HCT116 (cell line): ENCODE results near the gene STRN3. TPM values are rescaled to one million over a fixed set of nuclear protein-coding genes. Genes with fewer than 3 reads are reported as not detected.
"Not testable (repeated sequence)": the region's sequence is repeated elsewhere in the genome, so short reads cannot be mapped to it uniquely, and the experiment has no call there.

Source experiments
- ATAC-seq: fragments of 200-7000 bp; cut with Tn5 transposase; 2 replicates; pipeline ENCODE4 v1.9.1; 2020; ENCODE audit warnings: mild to moderate bottlenecking, moderate library complexity
- BruUV-seq: library from RNA; stranded (reverse); fragments of 400-500 nt; replicated peaks from 2 replicates; lab custom pipeline; 2021; lab: Mats Ljungman, UMichigan
- CTCF ChIA-PET: fragments of 300-600 bp; sonication (Branson Sonifier 250); formaldehyde crosslinking; loops from one replicate; lab custom pipeline; 2021; ENCODE audit warnings: antibody characterized with exemption; lab: Charles Lee
- POLR2A ChIA-PET: fragments of 300-600, 350-600 bp; sonication (Branson Sonifier 250); formaldehyde crosslinking; loops from one replicate; lab custom pipeline; 2021; ENCODE audit warnings: antibody characterized with exemption; lab: Charles Lee
- RAD21 ChIA-PET, 2 experiments: fragments of 300-600 bp; sonication (Branson Sonifier 250); formaldehyde crosslinking; loops; one replicate each; lab custom pipeline; 2023; ENCODE audit warnings: low total read pairs in 2 of 2; ENCODE audit not compliant: uncharacterized antibody in 2 of 2, unreplicated experiment in 2 of 2, low non-redundant PET in 1 of 2; lab: Charles Lee
- DNase-seq: peaks from one replicate; pipeline ENCODE4 v3.0.0-alpha.2; 2010; ENCODE audit warnings: low read depth, low spot score
- H2AFZ ChIP-seq: fragments of 200-600 bp; shearing (Covaris generic), sonication (generic); 2 replicates; pipeline ENCODE4 v1.6.1; 2017; ENCODE audit warnings: low read depth, mixed run types, mixed read lengths, antibody characterized with exemption, low read length; ENCODE audit not compliant: poor library complexity, severe bottlenecking
- H3K27ac ChIP-seq: 2 replicates; pipeline ENCODE4 v1.5.1; 2012; ENCODE audit warnings: low read depth, low read length
- H3K27me3 ChIP-seq: fragments of 200-600 bp; sonication (generic); 2 replicates; pipeline ENCODE4 v1.6.1; 2016; ENCODE audit warnings: mixed run types, low read length, mixed read lengths; ENCODE audit not compliant: insufficient read depth
- H3K36me3 ChIP-seq, 2 experiments: fragments of 200-500 bp in 1 of 2; fragments of 200-600 bp in 1 of 2; sonication (Bioruptor generic) in 1 of 2; sonication (generic) in 1 of 2; 2 replicates each; pipeline versions ENCODE4 v1.5.1 to v1.6.1; 2014 to 2016; ENCODE audit warnings: low read length in 2 of 2, inconsistent platforms in 1 of 2, mixed read lengths in 1 of 2, mixed run types in 1 of 2; ENCODE audit not compliant: insufficient read depth in 2 of 2, control insufficient read depth in 1 of 2
- H3K4me1 ChIP-seq, 2 experiments: fragments of 200-600 bp in 1 of 2; sonication (generic) in 1 of 2; 2 replicates each; pipeline versions ENCODE4 v1.5.1 to v1.6.1; 2012 to 2017; ENCODE audit warnings: low read length in 2 of 2, inconsistent platforms in 1 of 2, mild to moderate bottlenecking in 1 of 2, mixed read lengths in 1 of 2, mixed run types in 1 of 2, moderate library complexity in 1 of 2; ENCODE audit not compliant: insufficient read depth in 2 of 2, control insufficient read depth in 1 of 2
- H3K4me2 ChIP-seq: fragments of 200-600 bp; sonication (generic); 2 replicates; pipeline ENCODE4 v1.6.1; 2017; ENCODE audit warnings: mixed run types, low read length, mixed read lengths
- H3K4me3 ChIP-seq, 2 experiments: fragments of 200-600 bp in 1 of 2; sonication (generic) in 1 of 2; replicated peaks in 1 of 2; 2 replicates each; pipeline ENCODE4 v1.5.1; 2011 to 2016; ENCODE audit warnings: low read length in 2 of 2, control low read depth in 1 of 2, low read depth in 1 of 2, mild to moderate bottlenecking in 1 of 2, mixed read lengths in 1 of 2, mixed run types in 1 of 2
- H3K79me2 ChIP-seq: fragments of 200-600 bp; sonication (generic); 2 replicates; pipeline ENCODE4 v1.6.1; 2017; ENCODE audit warnings: mild to moderate bottlenecking, mixed run types, low read length, moderate library complexity, mixed read lengths; ENCODE audit not compliant: insufficient read depth
- H3K9ac ChIP-seq: fragments of 200-600 bp; sonication (generic); 2 replicates; pipeline ENCODE4 v1.6.1; 2016; ENCODE audit warnings: low read length, mixed read lengths
- H3K9me2 ChIP-seq: fragments of 200-600 bp; sonication (generic), shearing (Covaris generic); 2 replicates; pipeline ENCODE4 v1.6.1; 2017; ENCODE audit warnings: mixed run types, mild to moderate bottlenecking, moderate library complexity; ENCODE audit not compliant: insufficient read depth
- H3K9me3 ChIP-seq, 2 experiments: fragments of 200-500 bp in 1 of 2; fragments of 200-600 bp in 1 of 2; sonication (Bioruptor generic) in 1 of 2; sonication (generic) in 1 of 2; 2 replicates each; pipeline ENCODE4 v1.6.1; 2014 to 2017; ENCODE audit warnings: low read length in 2 of 2, mixed read lengths in 2 of 2, inconsistent platforms in 1 of 2, low read depth in 1 of 2, mild to moderate bottlenecking in 1 of 2, mixed run types in 1 of 2, moderate library complexity in 1 of 2; ENCODE audit not compliant: control insufficient read depth in 1 of 2, insufficient read depth in 1 of 2
- H4K20me1 ChIP-seq: fragments of 200-600 bp; sonication (generic), shearing (Covaris generic); 2 replicates; pipeline ENCODE4 v1.6.1; 2017; ENCODE audit warnings: mixed run types, mild to moderate bottlenecking, moderate library complexity; ENCODE audit not compliant: insufficient read depth
- ATF3 ChIP-seq: IDR thresholded peaks from 2 replicates; pipeline ENCODE4 v1.6.1; 2012
- CBX3 ChIP-seq: IDR thresholded peaks from 2 replicates; pipeline ENCODE4 v1.6.1; 2012; ENCODE audit warnings: low read depth
- CEBPB ChIP-seq: IDR thresholded peaks from 2 replicates; pipeline ENCODE4 v1.6.1; 2012; ENCODE audit warnings: low read depth
- CTCF ChIP-seq, 3 experiments: fragments of 200-600 bp in 1 of 3; sonication (generic) in 1 of 3; IDR thresholded peaks in 2 of 3; conservative IDR thresholded peaks in 1 of 3; 2 replicates each; pipeline ENCODE4 v1.5.1; 2012 to 2017; ENCODE audit warnings: low read depth in 2 of 3, low read length in 2 of 3, antibody characterized with exemption in 1 of 3, borderline replicate concordance in 1 of 3, control low read depth in 1 of 3, mild to moderate bottlenecking in 1 of 3, mixed read lengths in 1 of 3, mixed run types in 1 of 3, moderate library complexity in 1 of 3; ENCODE audit not compliant: insufficient read depth in 1 of 3
- EGR1 ChIP-seq: IDR thresholded peaks from 2 replicates; pipeline ENCODE4 v1.6.1; 2012; ENCODE audit warnings: low read depth
- ELF1 ChIP-seq: IDR thresholded peaks from 2 replicates; pipeline ENCODE4 v1.6.1; 2012; ENCODE audit warnings: low read depth, borderline replicate concordance
- EZH2phosphoT487 ChIP-seq: fragments of 200-600 bp; IDR thresholded peaks from 2 replicates; pipeline ENCODE4 v1.6.1; 2018; ENCODE audit warnings: antibody characterized with exemption, borderline replicate concordance
- FOSL1 ChIP-seq: IDR thresholded peaks from 2 replicates; pipeline ENCODE4 v1.6.1; 2012; ENCODE audit warnings: low read depth
- JUND ChIP-seq: IDR thresholded peaks from 2 replicates; pipeline ENCODE4 v1.6.1; 2012
- POLR2AphosphoS5 ChIP-seq: IDR thresholded peaks from 2 replicates; pipeline ENCODE4 v1.6.1; 2011; ENCODE audit warnings: mild to moderate bottlenecking, low read depth, low read length, moderate library complexity
- RAD21 ChIP-seq: IDR thresholded peaks from 2 replicates; pipeline ENCODE4 v1.6.1; 2012; ENCODE audit warnings: low read depth, mild to moderate bottlenecking
- SIN3A ChIP-seq: IDR thresholded peaks from 2 replicates; pipeline ENCODE4 v1.6.1; 2012; ENCODE audit warnings: low read depth
- SP1 ChIP-seq: IDR thresholded peaks from 2 replicates; pipeline ENCODE4 v1.6.1; 2012; ENCODE audit warnings: low read depth
- SRF ChIP-seq: IDR thresholded peaks from 2 replicates; pipeline ENCODE4 v1.6.1; 2012; ENCODE audit warnings: low read depth
- TCF7L2 ChIP-seq: IDR thresholded peaks from 2 replicates; pipeline ENCODE4 v1.7.0; 2011; ENCODE audit warnings: borderline replicate concordance, inconsistent platforms; ENCODE audit not compliant: insufficient read depth, insufficient read length; ENCODE audit errors: extremely low read depth
- YY1 ChIP-seq: IDR thresholded peaks from 2 replicates; pipeline ENCODE4 v1.6.1; 2011; ENCODE audit warnings: low read length, low read depth, moderate library complexity, mild to moderate bottlenecking; ENCODE audit not compliant: insufficient replicate concordance; ENCODE audit errors: extremely low read depth
- ZFX ChIP-seq: fragments of 450-650 bp; IDR thresholded peaks from 2 replicates; pipeline ENCODE4 v1.6.1; 2017
- intact Hi-C: fragments of 100-400 bp; cut with micrococcal nuclease; formaldehyde crosslinking; loops from 2 replicates; pipeline ENCODE4 v1.10.0; 2022
- total RNA-seq: library from RNA; stranded (reverse); gene quantifications from one replicate; pipeline ENCODE4 v1.2.1, GENCODE V29; 2021; ENCODE audit not compliant: unreplicated experiment
- TF ChIP-seq, protein P1 (sequence below): IDR thresholded peaks from 2 replicates; pipeline ENCODE4 v1.6.1; 2012

STRN3 gene
- total RNA-seq, 1 experiment from 2014 or later = 43.4 TPM

DNA sequence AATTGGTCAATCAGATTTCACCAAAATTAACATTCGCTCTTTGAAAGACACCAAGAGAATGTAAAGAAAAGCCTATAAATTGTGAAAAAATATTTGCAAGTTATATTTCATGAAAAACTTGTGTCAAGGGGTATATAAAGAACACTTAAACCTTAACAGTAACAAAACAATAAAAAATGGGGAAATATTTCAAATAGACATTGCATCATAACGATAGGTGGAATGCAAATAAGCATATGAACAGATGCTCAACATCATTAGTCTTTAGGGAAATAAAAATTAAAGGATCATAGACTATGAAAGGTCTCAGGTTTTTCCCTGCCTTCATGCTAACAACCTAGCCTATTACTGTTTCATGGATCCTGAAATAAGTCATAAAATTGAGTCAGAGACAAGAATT, 87.6 kb downstream of the STRN3 start (continued):
- TF ChIP-seq YY1 = no peak
- TF ChIP-seq EZH2phosphoT487 = no peak
- TF ChIP-seq FOSL1 = no peak
- no peak for TF ChIP-seq JUND
- no peak for TF ChIP-seq RAD21
- TF ChIP-seq ZFX = no peak
- TF ChIP-seq TCF7L2 = no peak
- TF ChIP-seq, all 23 proteins: peak for 0

- ATAC-seq (no peak), DNase-seq (no peak)
- no peaks in the 10 kb centered on the region for H3K9me2 ChIP-seq
- no peak overlapping the region for H3K4me2 ChIP-seq
- no peaks in the 10 kb centered on the region for H3K27me3 ChIP-seq
- no peak overlapping the region for H3K27ac ChIP-seq
- H3K36me3 ChIP-seq = peaks cover 10 to 25% of the 10 kb centered on the region in 2 experiments; a peak in 3 of 4 replicates
- intact Hi-C loops = no loop called here
- ChIA-PET POLR2A (no interaction called here), CTCF (no interaction called here), RAD21 (no interaction called here)
- no peak overlapping the region for H3K9ac ChIP-seq
- no peaks in the 10 kb centered on the region for H4K20me1 ChIP-seq
- H3K79me2 ChIP-seq = peaks cover 26% of the 10 kb centered on the region
- no peak for TF ChIP-seq POLR2AphosphoS5
- TF ChIP-seq, protein P1, sequence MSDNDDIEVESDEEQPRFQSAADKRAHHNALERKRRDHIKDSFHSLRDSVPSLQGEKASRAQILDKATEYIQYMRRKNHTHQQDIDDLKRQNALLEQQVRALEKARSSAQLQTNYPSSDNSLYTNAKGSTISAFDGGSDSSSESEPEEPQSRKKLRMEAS = no peak
- TF ChIP-seq FOSL1 = no peak
- TF ChIP-seq CEBPB = no peak
- no peak for TF ChIP-seq CBX3
- no peak for TF ChIP-seq ZFX
- no peak for TF ChIP-seq SIN3A
- TF ChIP-seq JUND = no peak
- TF ChIP-seq SP1 = no peak
- no peak for TF ChIP-seq YY1
- TF ChIP-seq SRF = no peak
- no peak for TF ChIP-seq EGR1
- no peak for TF ChIP-seq RAD21
- TF ChIP-seq CTCF (IDR thresholded peaks at IDR 0.05 in 2 of 3, conservative IDR thresholded peaks at IDR 0.05 in 1 of 3; ENCODE audit: borderline replicate concordance in 1 of 3, insufficient read depth in 1 of 3, low read depth in 2 of 3, low read length in 2 of 3) = no peak
- no peak for TF ChIP-seq EZH2phosphoT487
- no peak for TF ChIP-seq ELF1
- TF ChIP-seq ATF3 = no peak
- no peak for TF ChIP-seq TCF7L2
- TF ChIP-seq, all 23 proteins: peak for 0
- Histone ChIP-seq H2AFZ (no peak overlapping the region), H3K9me3 (no peaks in the 10 kb centered on the region), H3K4me3 (no peak overlapping the region), H3K4me1 (no peaks in the 10 kb centered on the region)
- no TSS peak for BruUV-seq
Observed at GRCh38 chr14:30935445-30935844, 90.7 kb downstream of the STRN3 start.

GRCh38 chr14:30933937-30934336, 92.2 kb downstream of the STRN3 start:
- peaks cover 10 to 25% of the 10 kb centered on the region in 2 experiments; a peak in 3 of 4 replicates for H3K36me3 ChIP-seq
- H2AFZ ChIP-seq, intact Hi-C loops, H3K4me1 ChIP-seq, POLR2A ChIA-PET, H3K27me3 ChIP-seq, H3K4me2 ChIP-seq, H4K20me1 ChIP-seq, BruUV-seq, H3K4me3 ChIP-seq, H3K27ac ChIP-seq, H3K9me2 ChIP-seq, ATAC-seq, H3K9me3 ChIP-seq, DNase-seq, RAD21 ChIA-PET, CTCF ChIA-PET, H3K9ac ChIP-seq: not testable (repeated sequence)
- H3K79me2 ChIP-seq = peaks cover 39% of the 10 kb centered on the region
